Type B pancreatic cell (in vitro differentiated cells): Measurements from ENCODE around the gene SGIP1. TPM values are rescaled to one million over a fixed set of nuclear protein-coding genes. Genes with fewer than 3 reads are reported as not detected.

Experiments
- DNase-seq: peaks from one replicate; pipeline ENCODE4 v3.0.0; 2021; ENCODE audit warnings: mixed read lengths; ENCODE audit not compliant: unreplicated experiment; ENCODE audit errors: extremely low spot score
- H3K27ac Mint-ChIP-seq: 2 replicates; pipeline ENCODE4 v1.8.0; 2021; ENCODE audit warnings: mild to moderate bottlenecking, mixed read lengths
- H3K27me3 Mint-ChIP-seq: 2 replicates; pipeline ENCODE4 v1.8.0; 2021; ENCODE audit warnings: mixed read lengths
- H3K36me3 Mint-ChIP-seq: 2 replicates; pipeline ENCODE4 v1.8.0; 2021; ENCODE audit warnings: mixed read lengths
- H3K4me1 Mint-ChIP-seq: one replicate; pipeline ENCODE4 v1.8.0; 2021; ENCODE audit warnings: mixed read lengths; ENCODE audit not compliant: unreplicated experiment
- H3K4me3 Mint-ChIP-seq: 2 replicates; pipeline ENCODE4 v1.8.0; 2021; ENCODE audit warnings: mild to moderate bottlenecking, mixed read lengths
- H3K9me3 Mint-ChIP-seq: 2 replicates; pipeline ENCODE4 v1.8.0; 2021; ENCODE audit warnings: mixed read lengths
- total RNA-seq: library from RNA; stranded (reverse); gene quantifications from 2 replicates; pipeline ENCODE4 v1.2.1, GENCODE V29; 2021; ENCODE audit warnings: low replicate concordance
- TF ChIP-seq, protein P1 (sequence below): fragments of 200-600 bp; sonication (generic); conservative IDR thresholded peaks from 2 replicates; pipeline ENCODE4 v1.5.0; 2021; ENCODE audit warnings: antibody characterized with exemption, mild to moderate bottlenecking

SGIP1 gene
- total RNA-seq, 1 donor from 2014 or later: 3.4 TPM

DNA sequence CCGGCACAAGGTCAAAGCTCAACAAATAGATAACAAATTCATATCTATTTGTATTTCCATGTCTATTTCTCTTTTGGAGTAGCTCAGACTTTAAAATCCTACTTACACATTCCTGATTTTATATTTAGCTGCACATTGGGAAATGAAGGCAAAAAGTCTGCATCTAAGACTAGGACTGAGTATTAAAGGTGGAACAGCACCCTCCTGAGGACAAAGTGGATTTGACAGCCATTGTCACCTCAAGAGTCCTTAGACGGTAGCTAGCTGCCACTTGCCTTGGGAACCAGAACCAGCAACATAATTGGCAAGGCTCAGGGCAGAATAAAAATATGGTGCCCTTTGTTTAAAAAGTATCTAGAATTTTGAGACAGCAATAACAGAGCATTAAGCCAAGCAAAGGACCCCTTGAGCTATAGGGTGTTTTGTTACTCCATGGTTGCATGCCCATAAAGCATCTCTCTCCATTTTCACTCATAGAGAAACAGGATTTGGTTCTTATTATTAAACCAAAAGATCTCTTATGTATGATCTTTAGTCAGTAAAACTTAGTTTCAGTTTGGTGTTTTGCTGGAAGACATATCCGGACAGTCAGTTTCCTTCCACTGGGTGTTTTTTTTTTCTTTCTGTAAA is 30.0 kb upstream of the SGIP1 start:
- Mint-ChIP-seq H3K27ac (no peak overlapping the region), H3K27me3 (peaks cover 4% of the 10 kb centered on the region), H3K4me1 (peaks cover 8% of the 10 kb centered on the region), H3K9me3 (no peaks in the 10 kb centered on the region), H3K4me3 (no peak overlapping the region), H3K36me3 (no peaks in the 10 kb centered on the region)
- TF ChIP-seq, protein P1, sequence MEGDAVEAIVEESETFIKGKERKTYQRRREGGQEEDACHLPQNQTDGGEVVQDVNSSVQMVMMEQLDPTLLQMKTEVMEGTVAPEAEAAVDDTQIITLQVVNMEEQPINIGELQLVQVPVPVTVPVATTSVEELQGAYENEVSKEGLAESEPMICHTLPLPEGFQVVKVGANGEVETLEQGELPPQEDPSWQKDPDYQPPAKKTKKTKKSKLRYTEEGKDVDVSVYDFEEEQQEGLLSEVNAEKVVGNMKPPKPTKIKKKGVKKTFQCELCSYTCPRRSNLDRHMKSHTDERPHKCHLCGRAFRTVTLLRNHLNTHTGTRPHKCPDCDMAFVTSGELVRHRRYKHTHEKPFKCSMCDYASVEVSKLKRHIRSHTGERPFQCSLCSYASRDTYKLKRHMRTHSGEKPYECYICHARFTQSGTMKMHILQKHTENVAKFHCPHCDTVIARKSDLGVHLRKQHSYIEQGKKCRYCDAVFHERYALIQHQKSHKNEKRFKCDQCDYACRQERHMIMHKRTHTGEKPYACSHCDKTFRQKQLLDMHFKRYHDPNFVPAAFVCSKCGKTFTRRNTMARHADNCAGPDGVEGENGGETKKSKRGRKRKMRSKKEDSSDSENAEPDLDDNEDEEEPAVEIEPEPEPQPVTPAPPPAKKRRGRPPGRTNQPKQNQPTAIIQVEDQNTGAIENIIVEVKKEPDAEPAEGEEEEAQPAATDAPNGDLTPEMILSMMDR: peak; percentile 79
- no peak for DNase-seq

DNA sequence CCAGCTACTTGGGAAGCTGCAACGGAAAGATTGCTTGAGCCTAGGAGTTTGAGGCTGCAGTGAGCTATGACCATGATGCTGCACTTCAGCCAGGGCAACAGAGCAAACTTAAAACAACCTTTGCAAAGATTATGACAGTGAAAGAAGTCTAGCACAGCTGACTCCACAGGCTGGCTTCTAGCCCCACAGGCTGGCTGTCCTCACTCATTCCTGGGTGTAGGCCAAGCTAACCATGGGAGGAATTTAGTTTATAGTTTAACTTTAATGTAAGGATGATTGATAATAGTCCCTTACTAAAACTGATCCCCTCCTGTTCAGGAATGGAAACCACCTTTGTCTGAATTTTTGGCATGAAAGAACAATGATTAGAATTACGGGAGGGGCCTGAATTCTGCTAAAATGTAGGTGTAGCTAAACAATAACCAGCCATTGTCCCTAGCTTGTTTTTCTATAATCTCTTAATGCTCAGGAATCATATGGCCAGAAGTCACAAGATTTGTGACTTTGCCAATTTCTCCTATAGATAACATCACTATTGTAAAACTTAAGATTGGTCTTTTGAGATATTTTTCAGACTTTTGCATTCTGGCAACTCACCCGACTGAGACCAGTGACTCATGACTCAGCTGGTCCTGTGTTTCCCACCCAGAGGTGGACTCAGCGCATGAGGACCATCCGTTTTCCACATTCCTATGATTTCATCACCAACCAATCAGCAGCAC is 28.1 kb upstream of the SGIP1 start:
- TF ChIP-seq, protein P1: no peak
- Mint-ChIP-seq H3K4me3 (no peak overlapping the region), H3K9me3 (no peaks in the 10 kb centered on the region), H3K27ac (no peak overlapping the region), H3K27me3 (peaks cover 4% of the 10 kb centered on the region), H3K36me3 (no peaks in the 10 kb centered on the region), H3K4me1 (peaks cover 8% of the 10 kb centered on the region)
- DNase-seq: no peak

DNA sequence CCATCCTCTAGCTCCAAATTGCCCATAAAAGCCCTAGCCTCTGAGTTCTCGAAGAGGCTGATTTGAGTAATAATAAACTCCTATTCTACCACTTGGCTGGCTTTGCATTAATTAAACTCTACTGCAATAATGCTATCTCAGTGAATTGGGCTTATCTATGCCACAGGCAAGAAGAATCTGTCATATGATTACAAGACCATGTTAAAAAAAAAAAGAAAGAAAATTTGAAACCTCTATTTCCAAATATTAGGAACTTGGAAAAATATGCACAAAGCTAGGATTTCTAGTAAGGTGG is 27.6 kb upstream of the SGIP1 start:
- Mint-ChIP-seq H3K9me3 (no peaks in the 10 kb centered on the region), H3K36me3 (no peaks in the 10 kb centered on the region), H3K27ac (no peak overlapping the region), H3K4me3 (no peak overlapping the region), H3K27me3 (peaks cover 4% of the 10 kb centered on the region), H3K4me1 (peaks cover 8% of the 10 kb centered on the region)
- TF ChIP-seq, protein P1: no peak
- DNase-seq: no peak

DNA sequence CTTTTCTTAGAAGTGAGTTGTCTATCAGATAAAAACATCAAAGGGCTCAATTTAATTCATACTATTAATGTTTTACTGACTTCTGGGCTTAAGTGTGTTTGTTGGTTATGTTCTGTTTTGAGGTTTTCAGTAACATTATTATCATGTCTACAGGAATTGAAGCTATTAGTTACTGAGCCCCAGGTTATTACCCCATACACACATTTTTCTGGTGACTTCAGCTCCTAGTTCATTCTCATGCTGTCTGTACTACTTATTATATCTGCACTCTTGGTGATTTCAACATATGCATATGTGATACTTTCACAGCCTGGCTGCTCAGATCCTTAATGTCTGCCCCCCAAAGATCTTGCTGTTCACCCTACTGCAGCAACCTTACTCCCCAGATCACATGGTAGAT is 27.0 kb upstream of the SGIP1 start:
- no peak for DNase-seq
- Mint-ChIP-seq H3K36me3 (no peaks in the 10 kb centered on the region), H3K9me3 (no peaks in the 10 kb centered on the region), H3K27ac (no peak overlapping the region), H3K4me3 (no peak overlapping the region), H3K4me1 (peaks cover 2% of the 10 kb centered on the region), H3K27me3 (no peaks in the 10 kb centered on the region)
- TF ChIP-seq, protein P1: no peak

DNA sequence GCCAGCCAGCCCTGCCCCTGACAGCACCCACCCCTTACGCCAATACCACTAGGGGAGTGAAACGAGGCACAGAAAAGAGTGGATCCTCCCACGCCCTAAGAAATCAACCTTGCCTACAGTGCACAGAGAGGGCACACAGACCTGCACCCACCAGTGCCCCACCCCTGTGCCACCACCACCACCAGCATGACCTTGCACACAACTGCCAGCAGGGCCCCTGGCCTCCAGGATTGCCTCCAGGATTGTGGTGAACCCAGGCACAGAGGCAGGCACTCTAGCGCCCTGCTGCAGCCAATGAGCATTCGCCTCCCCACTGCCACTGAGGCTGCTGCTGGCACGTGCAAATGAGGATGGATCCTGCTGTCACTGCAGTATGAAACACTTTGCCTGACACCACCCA is 23.5 kb upstream of the SGIP1 start:
- no peak for DNase-seq
- Mint-ChIP-seq H3K4me1 (no peaks in the 10 kb centered on the region), H3K9me3 (peaks cover 10% of the 10 kb centered on the region), H3K36me3 (no peaks in the 10 kb centered on the region), H3K4me3 (no peak overlapping the region), H3K27ac (no peak overlapping the region), H3K27me3 (no peaks in the 10 kb centered on the region)
- TF ChIP-seq, protein P1: no peak
